Jurkat, Clone E6-1 (cell line): Measurements from ENCODE around the gene EDN3.
"Not testable (repeated sequence)": the region's sequence is repeated elsewhere in the genome, so short reads cannot be mapped to it uniquely, and the experiment has no call there.

ENCODE experiments used
- DNase-seq: peaks from one replicate; pipeline ENCODE4 v3.0.0-alpha.2; 2011; ENCODE audit warnings: low read depth, low spot score
- H3K4me3 ChIP-seq: 2 replicates; pipeline ENCODE4 v1.5.1; 2011; ENCODE audit warnings: mild to moderate bottlenecking, low read length, control low read depth, moderate library complexity

EDN3 gene

GRCh38 chr20:59331721-59332329 is 31.4 kb downstream of the EDN3 start:
- no peak overlapping the region for H3K4me3 ChIP-seq
- no peak for DNase-seq

GRCh38 chr20:59333260-59333845 is 32.9 kb downstream of the EDN3 start:
- DNase-seq = no peak
- H3K4me3 ChIP-seq = no peak overlapping the region

- no peak overlapping the region for H3K4me3 ChIP-seq
- DNase-seq = no peak
Measured at GRCh38 chr20:59333951-59334350, 33.5 kb downstream of the EDN3 start.

GRCh38 chr20:59334651-59335300 is 34.4 kb downstream of the EDN3 start:
- no peak overlapping the region for H3K4me3 ChIP-seq
- no peak for DNase-seq

GRCh38 chr20:59335377-59335776 is 35.0 kb downstream of the EDN3 start:
- DNase-seq = no peak
- H3K4me3 ChIP-seq = no peak overlapping the region

GRCh38 chr20:59336540-59336939 is 36.1 kb downstream of the EDN3 start:
- no peak overlapping the region for H3K4me3 ChIP-seq
- no peak for DNase-seq

GRCh38 chr20:59338444-59338843 is 38.0 kb downstream of the EDN3 start:
- H3K4me3 ChIP-seq, DNase-seq: not testable (repeated sequence)

GRCh38 chr20:59340201-59340885 is 39.9 kb downstream of the EDN3 start:
- no peak overlapping the region for H3K4me3 ChIP-seq
- DNase-seq = no peak

GRCh38 chr20:59341285-59342022 is 41.0 kb downstream of the EDN3 start:
- not testable (repeated sequence) for H3K4me3 ChIP-seq, DNase-seq

GRCh38 chr20:59342023-59342957 is 41.9 kb downstream of the EDN3 start:
- DNase-seq = no peak
- no peak overlapping the region for H3K4me3 ChIP-seq

- no peak overlapping the region for H3K4me3 ChIP-seq
- DNase-seq = no peak
Measured at GRCh38 chr20:59346061-59346460, 45.6 kb downstream of the EDN3 start.

- DNase-seq = no peak
- H3K4me3 ChIP-seq = no peak overlapping the region
Measured at GRCh38 chr20:59349277-59349676, 48.9 kb downstream of the EDN3 start.

GRCh38 chr20:59350330-59351156 is 50.1 kb downstream of the EDN3 start:
- no peak for DNase-seq
- no peak overlapping the region for H3K4me3 ChIP-seq

- no peak overlapping the region for H3K4me3 ChIP-seq
- no peak for DNase-seq
Measured at GRCh38 chr20:59351157-59352040, 51.0 kb downstream of the EDN3 start.

GRCh38 chr20:59352541-59352940 is 52.1 kb downstream of the EDN3 start:
- DNase-seq = no peak
- peak overlapping the region; percentile 7; the same call in 1 of the 2 replicates for H3K4me3 ChIP-seq

GRCh38 chr20:59352990-59353389 is 52.6 kb downstream of the EDN3 start:
- no peak for DNase-seq
- H3K4me3 ChIP-seq = no peak overlapping the region

GRCh38 chr20:59354460-59354859 is 54.0 kb downstream of the EDN3 start:
- no peak for DNase-seq
- no peak overlapping the region for H3K4me3 ChIP-seq
